CD4-positive, alpha-beta T cell treated with Interleukin-2 at 100 ng/mL for 4 hours (primary cell): Measurements from ENCODE around the gene LSR.
"Not testable (repeated sequence)": the region's sequence is repeated elsewhere in the genome, so short reads cannot be mapped to it uniquely, and the experiment has no call there.

Experiments
- DNase-seq: peaks from one replicate; pipeline ENCODE4 v3.0.0-alpha.2; 2020; ENCODE audit warnings: low spot score

LSR gene

DNA sequence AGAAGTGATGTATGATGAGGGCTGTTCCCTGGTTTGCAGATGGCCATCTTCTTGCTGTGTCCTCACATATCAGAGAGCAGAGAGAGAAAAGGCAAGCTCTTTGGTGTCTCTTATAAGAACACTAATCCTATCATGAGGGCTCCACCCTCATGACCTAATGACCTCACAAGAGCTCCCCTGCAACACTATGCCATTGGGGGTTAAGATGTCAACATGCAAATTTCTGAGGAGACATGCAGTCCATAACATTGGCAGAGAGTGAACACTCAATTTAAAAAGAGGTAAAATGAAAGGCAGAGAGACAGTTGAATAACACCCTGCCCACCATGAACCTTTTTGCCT lies 31.2 kb upstream of the LSR start:
- DNase-seq: no peak

DNA sequence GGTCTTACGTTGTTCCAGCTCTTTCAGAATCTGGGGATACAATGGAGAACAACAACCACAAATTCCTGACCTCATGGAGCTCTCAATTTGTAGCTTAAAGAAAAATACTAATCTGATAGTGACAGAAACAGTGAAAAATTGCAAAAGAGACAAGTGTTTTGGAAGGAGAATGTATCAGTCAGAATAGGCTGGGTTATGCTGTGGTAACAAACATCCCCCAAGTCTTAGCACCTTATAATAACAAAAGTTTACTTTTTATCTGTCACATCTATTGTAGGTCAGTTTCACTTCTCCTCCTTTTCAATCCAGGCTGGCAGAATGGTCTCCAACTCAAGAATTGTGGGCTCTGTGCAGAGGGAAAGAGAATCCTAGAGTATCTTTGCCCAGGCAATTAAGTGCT lies 29.8 kb upstream of the LSR start:
- no peak for DNase-seq

GRCh38 chr19:35220315-35220921 lies 28.4 kb upstream of the LSR start:
- no peak for DNase-seq

GRCh38 chr19:35220973-35221590 lies 27.7 kb upstream of the LSR start:
- not testable (repeated sequence) for DNase-seq

- no peak for DNase-seq
These were observed 26.3 kb upstream of the LSR start for GRCh38 chr19:35222373-35223015.

- no peak for DNase-seq
These were observed 25.6 kb upstream of the LSR start for GRCh38 chr19:35223084-35223790.

- no peak for DNase-seq
These were observed 24.8 kb upstream of the LSR start for GRCh38 chr19:35223862-35224505.

- DNase-seq: no peak
These were observed 23.9 kb upstream of the LSR start for GRCh38 chr19:35224681-35225571.

GRCh38 chr19:35225951-35226350 lies 22.9 kb upstream of the LSR start:
- no peak for DNase-seq

- DNase-seq: no peak
These were observed 22.1 kb upstream of the LSR start for GRCh38 chr19:35226748-35227147.

DNA sequence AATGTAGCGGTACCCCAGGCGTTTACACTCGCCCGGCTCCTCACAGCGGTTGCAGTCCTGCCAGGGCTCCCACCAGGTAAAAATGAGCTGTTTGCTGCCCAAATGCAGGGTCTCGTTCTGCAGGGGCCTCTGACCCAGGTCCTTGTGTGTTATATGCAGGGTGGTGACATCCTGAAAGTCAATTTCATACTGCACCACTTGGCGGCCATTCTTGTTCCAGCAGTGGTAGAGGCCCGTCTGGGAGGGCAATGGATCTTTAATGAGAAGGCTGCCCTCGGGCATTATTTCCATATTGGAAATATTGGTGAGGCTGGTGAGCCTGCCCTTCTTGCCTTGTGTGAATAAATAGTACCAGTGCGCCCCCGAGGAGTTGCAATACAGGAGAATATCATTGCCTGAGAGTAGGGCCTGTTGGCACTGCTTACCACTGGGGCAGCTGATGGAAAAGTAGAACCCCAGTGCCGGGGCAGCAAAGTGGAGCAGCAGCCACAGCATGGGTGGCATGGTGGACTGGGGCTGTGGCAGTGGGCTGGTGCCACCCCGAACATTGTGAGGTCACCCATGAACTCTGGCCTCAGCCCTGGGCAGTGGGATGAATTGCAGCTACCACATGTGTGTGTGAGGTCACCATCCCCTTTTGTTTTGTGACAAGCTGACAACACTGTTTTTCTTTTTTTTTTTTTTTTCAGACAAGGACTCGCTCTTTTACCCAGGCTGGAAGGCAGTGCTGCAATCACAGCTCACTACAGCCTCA lies 20.4 kb upstream of the LSR start, which contains the start of gene FAM187B:
TSS of gene FAM187B (minus strand) at position 563 of the 754 bp plus-strand sequence. CDS start at position 504, 59 bp downstream.
- DNase-seq: no peak

DNA sequence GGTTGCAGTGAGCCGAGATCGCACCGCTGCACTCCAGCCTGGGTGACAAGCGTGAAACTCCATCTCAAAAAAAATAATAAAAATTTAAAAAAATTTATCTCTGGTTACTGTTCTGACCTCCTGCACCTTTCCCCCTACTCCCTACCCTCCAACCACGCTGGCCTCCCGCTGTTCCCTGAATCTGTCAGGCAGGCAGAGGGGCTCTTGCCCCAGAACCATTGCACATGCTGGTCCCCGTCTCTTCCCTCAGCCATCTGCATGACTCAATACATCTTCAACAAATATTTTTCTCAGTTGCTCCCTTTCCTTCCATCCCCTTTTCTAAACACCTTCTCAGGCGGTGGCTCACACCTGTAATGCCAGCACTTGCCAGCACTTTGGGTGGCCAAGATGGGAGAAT lies 19.2 kb upstream of the LSR start:
- DNase-seq: no peak

- DNase-seq: no peak
These were observed 16.7 kb upstream of the LSR start for GRCh38 chr19:35231956-35232645.

GRCh38 chr19:35232912-35233311 lies 15.9 kb upstream of the LSR start:
- DNase-seq: no peak

GRCh38 chr19:35236638-35237400 lies 12.0 kb upstream of the LSR start:
- peak; percentile 54 for DNase-seq

GRCh38 chr19:35239597-35239996 lies 9.2 kb upstream of the LSR start:
- DNase-seq: not testable (repeated sequence)

DNA sequence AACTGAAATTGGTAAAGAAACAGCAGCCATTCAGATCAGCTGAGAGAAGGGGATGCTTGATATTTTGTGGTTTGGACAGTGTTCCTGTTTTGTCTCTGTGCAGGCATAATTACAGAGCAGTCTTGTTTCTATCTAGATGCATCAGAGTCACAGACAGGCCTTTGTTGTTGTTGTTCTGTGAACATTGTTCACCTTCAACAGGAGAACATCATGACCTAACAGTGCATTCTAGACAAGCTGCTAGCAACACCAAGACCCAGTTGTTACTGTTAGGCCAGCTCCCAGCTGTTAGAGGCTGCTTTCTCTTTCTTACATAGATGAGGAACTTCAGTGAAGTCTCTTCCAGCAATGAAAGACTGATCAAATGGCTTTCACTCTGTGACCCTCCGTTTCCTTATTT lies 8.5 kb upstream of the LSR start:
- peak; percentile 74 for DNase-seq

- DNase-seq: no peak
These were observed 7.4 kb upstream of the LSR start for GRCh38 chr19:35241417-35241816.

DNA sequence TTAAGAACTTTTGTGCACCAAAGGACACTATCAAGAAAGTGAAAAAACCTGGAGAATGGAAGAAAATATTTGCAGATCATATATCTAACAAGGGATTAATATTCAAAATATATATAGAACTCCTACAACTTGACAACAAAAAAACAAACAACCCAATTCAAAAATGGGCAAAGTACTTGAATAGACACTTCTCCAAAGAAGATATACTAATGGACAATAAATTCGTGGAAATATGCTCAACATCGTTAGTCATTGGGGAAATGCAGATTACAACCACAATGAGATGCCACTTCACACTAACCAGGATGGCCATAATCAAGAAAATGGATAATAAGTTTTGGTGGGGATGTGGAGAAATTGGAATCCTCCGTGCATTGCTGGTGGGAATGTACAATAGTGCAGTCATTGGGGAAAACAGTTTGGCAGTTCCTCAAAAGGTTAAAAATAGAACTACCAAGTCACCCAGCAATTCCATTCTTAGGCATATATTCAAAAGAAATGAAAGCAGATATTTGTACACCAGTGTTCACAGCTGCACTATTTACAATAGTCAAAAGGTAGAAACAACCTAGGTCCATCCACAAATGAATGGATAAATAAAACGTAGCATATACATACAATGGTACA lies 2.2 kb upstream of the LSR start:
- DNase-seq: no peak
